Left lobe of liver (tissue), 2 donors: ENCODE data around the gene WWOX. TPM values are rescaled to one million over a fixed set of nuclear protein-coding genes. Genes with fewer than 3 reads are reported as not detected.

ENCODE experiments used
- ATAC-seq: fragments of 200-7000 bp; cut with Tn5 transposase; one replicate; pipeline ENCODE4 v1.9.1; 2020; ENCODE audit warnings: mild to moderate bottlenecking, moderate library complexity
- DNase-seq: peaks from one replicate; pipeline ENCODE4 v3.0.0-alpha.2; 2020; ENCODE audit warnings: low spot score
- total RNA-seq: library from RNA; stranded (reverse); gene quantifications from one replicate; pipeline ENCODE4 v1.2.1, GENCODE V29; 2021
- donor health status: DM: no; HTN: no; CAD: no; lungs with moderate emphysema.
- donor health status: DM: no; HTN: yes; CAD: no.

The WWOX gene
- total RNA-seq, 1 donor from 2014 or later: 15.1 TPM

GRCh38 chr16:79130616-79131015, 1031.2 kb downstream of the WWOX start:
- no peak for DNase-seq
- ATAC-seq: no peak

- ATAC-seq (no peak), DNase-seq (no peak)
Measured at GRCh38 chr16:79131321-79132075, 1032.0 kb downstream of the WWOX start.

GRCh38 chr16:79132701-79133100, 1033.2 kb downstream of the WWOX start:
- no peak for DNase-seq
- ATAC-seq: no peak

- DNase-seq (no peak), ATAC-seq (peak; percentile 39)
Measured at GRCh38 chr16:79134300-79134699, 1034.8 kb downstream of the WWOX start.

GRCh38 chr16:79136955-79137354, 1037.5 kb downstream of the WWOX start:
- ATAC-seq (no peak), DNase-seq (no peak)

GRCh38 chr16:79137426-79137939, 1038.0 kb downstream of the WWOX start:
- ATAC-seq: peak; percentile 17

GRCh38 chr16:79139799-79140198, 1040.3 kb downstream of the WWOX start:
- no peak for DNase-seq
- no peak for ATAC-seq

More at GRCh38 chr16:79137426-79137939, 1038.0 kb downstream of the WWOX start:
- no peak for DNase-seq

- DNase-seq (no peak), ATAC-seq (no peak)
Measured at GRCh38 chr16:79143026-79143425, 1043.6 kb downstream of the WWOX start.

GRCh38 chr16:79150151-79150550, 1050.7 kb downstream of the WWOX start:
- ATAC-seq (no peak), DNase-seq (no peak)

- ATAC-seq (no peak), DNase-seq (no peak)
Measured at GRCh38 chr16:79150632-79151310, 1051.3 kb downstream of the WWOX start.

- DNase-seq: no peak
- ATAC-seq: no peak
Measured at GRCh38 chr16:79154086-79154485, 1054.6 kb downstream of the WWOX start.

- ATAC-seq: no peak
Measured at GRCh38 chr16:79155471-79155870, 1056.0 kb downstream of the WWOX start.

GRCh38 chr16:79155904-79156303, 1056.5 kb downstream of the WWOX start:
- ATAC-seq (no peak), DNase-seq (no peak)

More at GRCh38 chr16:79155471-79155870, 1056.0 kb downstream of the WWOX start:
- no peak for DNase-seq

GRCh38 chr16:79156761-79157160, 1057.3 kb downstream of the WWOX start:
- DNase-seq: no peak
- no peak for ATAC-seq

GRCh38 chr16:79158337-79158736, 1058.9 kb downstream of the WWOX start:
- DNase-seq (no peak), ATAC-seq (no peak)

- ATAC-seq (no peak), DNase-seq (no peak)
Measured at GRCh38 chr16:79159261-79160049, 1060.0 kb downstream of the WWOX start.

GRCh38 chr16:79162977-79163376, 1063.5 kb downstream of the WWOX start:
- DNase-seq (no peak), ATAC-seq (no peak)

GRCh38 chr16:79163691-79164387, 1064.4 kb downstream of the WWOX start:
- DNase-seq (peak; percentile 61), ATAC-seq (peak; percentile 83)

GRCh38 chr16:79164388-79164995, 1065.0 kb downstream of the WWOX start:
- ATAC-seq (peak; percentile 16), DNase-seq (no peak)

- DNase-seq (no peak), ATAC-seq (no peak)
Measured at GRCh38 chr16:79165079-79165478, 1065.6 kb downstream of the WWOX start.
